ENCODE data around the gene PRKACB.

Gene PRKACB

GRCh38 chr1:84156210-84156621 is 12.1 kb downstream of the PRKACB start:
- no peak for DNase-seq (ENCODE audit: low spot score)

- no peak for DNase-seq (ENCODE audit: low spot score)
These were observed 15.6 kb downstream of the PRKACB start for GRCh38 chr1:84159533-84160240.

GRCh38 chr1:84162295-84162694 is 18.2 kb downstream of the PRKACB start:
- DNase-seq (ENCODE audit: low spot score), result no peak

GRCh38 chr1:84163123-84163931 is 19.3 kb downstream of the PRKACB start:
- no peak for DNase-seq (ENCODE audit: low spot score)

GRCh38 chr1:84164161-84164560 is 20.1 kb downstream of the PRKACB start:
- DNase-seq (ENCODE audit: low spot score), result no peak

GRCh38 chr1:84164567-84165021 is 20.5 kb downstream of the PRKACB start:
- DNase-seq (ENCODE audit: low spot score), result no peak

GRCh38 chr1:84165601-84166000 is 21.5 kb downstream of the PRKACB start:
- no peak for DNase-seq (ENCODE audit: low spot score)

GRCh38 chr1:84166797-84167196 is 22.7 kb downstream of the PRKACB start:
- DNase-seq (ENCODE audit: low spot score), result no peak

GRCh38 chr1:84168783-84169182 is 24.7 kb downstream of the PRKACB start:
- no peak for DNase-seq (ENCODE audit: low spot score)

GRCh38 chr1:84170171-84170570 is 26.1 kb downstream of the PRKACB start:
- DNase-seq (ENCODE audit: low spot score), result no peak

- DNase-seq (ENCODE audit: low spot score), result no peak
These were observed 27.4 kb downstream of the PRKACB start for GRCh38 chr1:84171481-84171880.

GRCh38 chr1:84174051-84174556 is 30.0 kb downstream of the PRKACB start:
- DNase-seq (ENCODE audit: low spot score), result no peak

GRCh38 chr1:84181350-84182005 is 37.4 kb downstream of the PRKACB start:
- DNase-seq (ENCODE audit: low spot score), result no peak

- DNase-seq (ENCODE audit: low spot score), result no peak
These were observed 46.4 kb downstream of the PRKACB start for GRCh38 chr1:84190455-84190854.

- DNase-seq (ENCODE audit: low spot score), result no peak
These were observed 48.6 kb downstream of the PRKACB start for GRCh38 chr1:84192681-84193080.

- DNase-seq (ENCODE audit: low spot score), result no peak
These were observed 54.8 kb downstream of the PRKACB start for GRCh38 chr1:84198832-84199231.

- DNase-seq (ENCODE audit: low spot score), result no peak
These were observed 55.2 kb downstream of the PRKACB start for GRCh38 chr1:84199257-84199656.

- no peak for DNase-seq (ENCODE audit: low spot score)
These were observed 58.1 kb downstream of the PRKACB start for GRCh38 chr1:84202126-84202525.

- DNase-seq (ENCODE audit: low spot score), result no peak
These were observed 62.3 kb downstream of the PRKACB start for GRCh38 chr1:84206375-84206774.

GRCh38 chr1:84208935-84209334 is 64.9 kb downstream of the PRKACB start:
- DNase-seq (ENCODE audit: low spot score), result no peak

- DNase-seq (ENCODE audit: low spot score), result no peak
These were observed 70.3 kb downstream of the PRKACB start for GRCh38 chr1:84214115-84214956.

GRCh38 chr1:84217239-84217638 is 73.2 kb downstream of the PRKACB start:
- DNase-seq (ENCODE audit: low spot score), result no peak
